Smooth muscle cell of the umbilical artery (primary cell): ENCODE data around the gene TLCD1. TPM values are rescaled to one million over a fixed set of nuclear protein-coding genes. Genes with fewer than 3 reads are reported as not detected.

ENCODE experiments used
- total RNA-seq: library from RNA; depleted of rRNA; stranded (reverse); fragments of >200 nt; gene quantifications from 2 replicates; pipeline ENCODE4 v1.2.3, GENCODE V29; 2014

TLCD1 gene, protein sequence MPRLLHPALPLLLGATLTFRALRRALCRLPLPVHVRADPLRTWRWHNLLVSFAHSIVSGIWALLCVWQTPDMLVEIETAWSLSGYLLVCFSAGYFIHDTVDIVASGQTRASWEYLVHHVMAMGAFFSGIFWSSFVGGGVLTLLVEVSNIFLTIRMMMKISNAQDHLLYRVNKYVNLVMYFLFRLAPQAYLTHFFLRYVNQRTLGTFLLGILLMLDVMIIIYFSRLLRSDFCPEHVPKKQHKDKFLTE
- total RNA-seq: 5.3 and 5.9 TPM in 2 replicates

DNA sequence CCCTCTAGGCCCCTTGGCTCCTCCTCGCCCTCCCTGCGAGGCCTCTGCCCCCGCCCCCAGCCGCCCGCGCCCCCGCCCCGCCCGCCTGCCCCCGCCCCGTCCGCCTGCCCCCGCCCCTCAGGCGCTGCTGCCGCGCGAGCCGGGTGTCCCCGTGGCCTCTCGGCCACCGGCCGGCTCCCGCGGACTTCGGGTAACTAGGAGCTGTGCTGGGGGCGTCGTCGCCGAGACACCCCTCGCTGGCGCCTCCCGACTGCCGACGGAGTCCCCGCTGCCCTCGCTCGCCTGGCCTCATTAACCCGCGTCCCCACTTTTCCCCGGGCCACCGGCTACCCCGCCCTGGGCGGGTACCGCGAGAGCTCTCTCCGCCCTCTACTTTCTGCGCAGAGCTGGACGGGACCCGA is at the start of gene TLCD1:
TSS of gene TLCD1 (minus strand) at position 8 of the 401 bp plus-strand sequence. CDS start 136 bp downstream, outside the sequence.

DNA sequence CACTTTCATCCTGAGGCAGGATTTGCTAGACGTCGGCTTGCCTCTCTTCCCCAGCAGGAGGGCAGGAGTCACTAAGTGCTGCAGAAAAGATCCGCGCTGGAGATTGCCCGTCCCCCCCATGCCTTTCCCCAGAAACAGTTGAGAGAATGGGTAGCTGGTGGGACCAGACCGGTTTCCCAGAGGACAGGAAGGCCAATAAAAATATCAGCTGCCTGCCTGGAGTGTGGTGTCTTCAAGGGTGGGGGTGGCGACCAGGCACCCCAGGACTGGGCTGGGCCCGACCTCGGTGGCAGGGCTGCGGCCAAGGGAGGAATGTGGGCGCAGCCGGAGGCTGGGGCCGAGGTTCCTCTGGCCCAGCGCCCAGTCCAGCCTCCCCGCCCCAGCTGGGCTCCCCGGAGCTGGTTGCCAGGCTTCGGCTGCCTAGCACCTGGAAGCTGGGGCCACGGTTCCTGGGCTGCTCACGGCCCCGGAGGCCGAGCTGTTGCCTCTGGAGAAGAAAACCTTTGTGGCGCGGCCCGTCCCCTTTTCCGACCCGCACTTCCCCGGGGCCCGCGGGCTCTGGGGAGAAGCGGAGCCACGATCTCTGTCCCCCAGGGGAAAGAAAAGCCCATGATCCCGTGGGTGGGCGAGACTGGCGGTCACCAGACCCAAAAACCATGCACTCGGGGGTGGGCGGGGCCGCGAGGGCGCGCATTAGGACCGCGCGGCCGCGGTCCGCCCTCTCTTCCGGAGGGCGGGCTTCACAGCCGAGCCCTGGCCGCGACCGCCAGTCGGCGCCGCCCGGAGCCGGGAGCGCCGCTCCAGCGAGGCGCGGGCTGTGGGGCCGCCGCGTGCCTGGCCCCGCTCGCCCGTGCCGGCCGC is 17.4 kb upstream of the TLCD1 start, which contains the start of gene TRAF4:
TSS of gene TRAF4 (plus strand) at position 769 of the 861 bp plus-strand sequence. CDS start 102 bp downstream, outside the sequence.

DNA sequence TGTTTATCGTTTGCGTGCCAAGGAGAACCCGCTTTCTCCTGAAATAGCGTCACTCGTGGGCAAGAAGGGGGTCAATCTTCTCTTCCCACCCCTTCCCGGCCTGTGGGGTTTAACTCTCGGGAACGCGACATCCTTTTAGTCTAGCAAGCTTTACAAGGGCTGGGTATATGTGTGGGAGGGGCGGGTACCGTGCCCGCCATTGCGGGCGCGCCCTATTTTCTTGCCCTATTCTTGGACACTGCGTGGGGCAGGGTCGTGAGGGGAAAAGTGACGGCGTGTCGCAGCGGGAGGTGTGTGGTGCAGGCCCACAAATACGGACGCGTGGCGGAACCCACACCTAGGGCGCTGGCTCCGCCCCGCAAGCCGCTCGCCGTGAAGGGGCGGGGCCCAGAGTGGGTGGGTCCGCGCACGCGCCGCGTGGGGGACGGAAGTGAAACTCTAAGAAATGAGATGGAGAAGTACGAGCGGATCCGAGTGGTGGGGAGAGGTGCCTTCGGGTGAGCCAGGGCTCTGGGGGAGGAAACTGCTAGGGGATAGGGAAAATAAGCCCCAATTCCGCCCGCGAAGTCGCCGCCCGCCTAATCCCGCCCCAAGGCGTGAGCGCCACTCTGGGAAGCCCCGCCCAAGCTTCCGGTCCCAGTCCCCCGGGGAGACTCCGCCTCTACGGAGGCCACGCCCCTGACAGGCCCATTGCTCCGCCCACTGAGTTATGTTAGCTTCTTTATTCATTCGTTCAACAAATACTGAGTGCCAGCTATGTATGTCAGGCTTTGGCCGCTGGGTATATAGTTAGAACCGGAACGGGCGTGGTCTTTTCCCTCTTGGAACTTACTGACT is 2.5 kb upstream of the TLCD1 start, which contains the start of gene NEK8:
TSS of gene NEK8 (plus strand) at position 425 of the 837 bp plus-strand sequence. CDS start at position 451, 26 bp downstream.

DNA sequence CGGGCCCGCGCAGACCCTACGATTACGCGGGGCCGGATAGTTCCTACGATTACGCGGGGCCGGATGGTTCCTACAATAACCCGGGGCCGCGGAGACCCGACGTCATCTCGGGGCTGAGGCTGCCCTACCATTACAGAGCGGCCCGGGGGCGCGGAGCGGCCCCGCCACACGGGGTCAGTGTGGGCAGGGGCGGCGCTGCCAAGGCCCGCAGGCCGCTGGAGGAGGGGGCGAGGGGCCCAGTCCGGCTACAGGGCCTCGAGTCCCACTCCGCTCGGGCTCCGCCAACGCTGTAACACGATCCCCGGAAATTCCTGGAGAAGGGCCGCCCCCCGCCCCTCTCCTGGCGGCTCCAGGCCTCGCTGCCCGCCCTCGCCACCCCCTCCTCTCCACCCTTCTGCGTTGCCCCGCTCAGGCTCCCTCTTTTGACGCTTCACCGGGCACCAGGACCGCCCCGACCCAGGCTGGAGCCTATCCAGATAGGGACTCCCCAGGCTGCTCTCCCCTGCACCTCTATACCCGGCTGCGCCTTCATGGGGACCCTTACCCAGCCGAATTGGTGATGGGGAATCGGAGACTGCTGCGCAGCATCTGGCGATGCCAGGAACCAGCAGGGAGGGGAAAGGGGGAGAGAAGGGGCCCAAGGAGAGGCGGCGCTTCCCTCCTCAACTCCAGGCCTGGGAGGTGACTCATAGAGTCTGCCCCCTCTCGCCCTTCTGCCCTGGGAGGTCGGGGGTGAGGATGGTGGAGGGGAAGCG is 8.3 kb downstream of the TLCD1 start, which contains the start of gene RAB34:
TSS of gene RAB34 (minus strand) at position 291 of the 755 bp plus-strand sequence. CDS start 602 bp downstream, outside the sequence.

DNA sequence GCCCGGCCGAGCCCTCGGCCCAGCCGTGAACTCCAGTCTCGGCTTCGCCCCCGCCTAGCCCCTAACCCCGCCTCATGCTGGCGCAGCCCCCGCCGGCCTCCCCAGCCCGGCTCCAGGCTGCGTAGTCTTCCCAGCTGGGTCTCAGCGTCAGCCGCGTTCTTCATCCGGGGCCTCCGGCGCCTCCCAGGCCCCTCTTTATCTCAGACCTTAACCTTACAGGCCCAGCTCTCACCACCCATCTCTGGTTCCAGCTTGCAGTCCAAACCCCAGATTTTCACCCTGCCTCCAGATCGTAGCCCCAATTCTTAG is 14.4 kb downstream of the TLCD1 start, which contains the start of gene PROCA1:
TSS of gene PROCA1 (minus strand) at position 166 of the 309 bp plus-strand sequence. CDS start 228 bp downstream, outside the sequence.

Other genes starting within 250 kb of the TLCD1 start
- not detected in 2 replicates for gene FOXN1, start 219.9 kb downstream of the TLCD1 start, total RNA-seq
- gene UNC119, start 173.6 kb downstream of the TLCD1 start, total RNA-seq: 26.7 and 31.0 TPM in 2 replicates
- gene PIGS, start 154.7 kb downstream of the TLCD1 start, total RNA-seq: 107 and 165 TPM in 2 replicates
- gene ALDOC, start 149.3 kb downstream of the TLCD1 start, total RNA-seq: 139 and 187 TPM in 2 replicates
- gene SPAG5, start 127.2 kb downstream of the TLCD1 start, total RNA-seq: 5.6 and 25.5 TPM in 2 replicates
- 7.7 and 13.2 TPM in 2 replicates for gene RSKR, start 112.0 kb downstream of the TLCD1 start, total RNA-seq
- gene BLTP2, start 81.1 kb downstream of the TLCD1 start, total RNA-seq: 156 and 198 TPM in 2 replicates
- 42.4 and 79.6 TPM in 2 replicates for gene SDF2, start 64.3 kb downstream of the TLCD1 start, total RNA-seq
- gene SUPT6H, start 64.0 kb downstream of the TLCD1 start, total RNA-seq: 50.8 and 79.7 TPM in 2 replicates
- 1.2 and 1.4 TPM in 2 replicates for gene PROCA1, start 14.3 kb downstream of the TLCD1 start, total RNA-seq
- 133 and 148 TPM in 2 replicates for gene RAB34, start 8.4 kb downstream of the TLCD1 start, total RNA-seq
- 588 and 599 TPM in 2 replicates for gene RPL23A, start 6.2 kb downstream of the TLCD1 start, total RNA-seq
- gene NEK8, start 2.6 kb upstream of the TLCD1 start, total RNA-seq: 1.5 and 2.7 TPM in 2 replicates
- gene TRAF4, start 17.8 kb upstream of the TLCD1 start, total RNA-seq: 33.3 and 33.5 TPM in 2 replicates
- 4.2 and 10.1 TPM in 2 replicates for gene FAM222B, start 116.6 kb upstream of the TLCD1 start, total RNA-seq
- gene ERAL1, start 128.8 kb upstream of the TLCD1 start, total RNA-seq: 24.9 and 28.5 TPM in 2 replicates
- 30.0 and 42.8 TPM in 2 replicates for gene FLOT2, start 171.5 kb upstream of the TLCD1 start, total RNA-seq
- gene DHRS13, start 176.8 kb upstream of the TLCD1 start, total RNA-seq: 5.5 and 6.5 TPM in 2 replicates
- gene PHF12, start 225.3 kb upstream of the TLCD1 start, total RNA-seq: 10.7 and 25.1 TPM in 2 replicates